OCI-LY3 (cell line): ENCODE measurements around the gene SYCP3.

Source experiments
- EZH2phosphoT487 ChIP-seq: fragments of 200-600 bp; shearing (Covaris generic); IDR thresholded peaks from 2 replicates; pipeline ENCODE4 v1.6.1; 2018; ENCODE audit warnings: antibody characterized with exemption, mixed run types, low read depth
- TF ChIP-seq, protein P1 (sequence below): fragments of 200-600, 300-600 bp; sonication (generic); IDR thresholded peaks from 2 replicates; pipeline ENCODE4 v1.5.1; 2014; ENCODE audit warnings: antibody characterized with exemption, low read length, low read depth

DNA sequence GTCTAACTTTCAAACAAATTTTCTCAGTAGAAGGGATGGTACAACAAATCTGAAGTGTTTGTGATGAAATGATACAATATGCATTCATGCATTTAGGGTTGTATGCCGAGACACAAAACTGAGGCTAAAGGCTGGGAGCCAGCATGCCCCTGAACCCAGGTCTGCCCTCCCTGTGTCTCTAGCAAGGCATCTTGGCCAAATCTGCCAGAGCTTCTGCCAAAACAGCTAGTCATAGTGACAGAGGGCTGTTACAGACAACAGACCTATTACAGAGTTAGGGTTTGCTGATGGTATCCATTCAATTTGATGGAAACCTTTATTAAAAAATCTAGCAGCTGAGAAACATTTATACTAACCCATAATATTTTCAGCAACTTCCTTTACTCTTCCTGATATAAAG, 53.1 kb downstream of the SYCP3 start:
- TF ChIP-seq, protein P1, sequence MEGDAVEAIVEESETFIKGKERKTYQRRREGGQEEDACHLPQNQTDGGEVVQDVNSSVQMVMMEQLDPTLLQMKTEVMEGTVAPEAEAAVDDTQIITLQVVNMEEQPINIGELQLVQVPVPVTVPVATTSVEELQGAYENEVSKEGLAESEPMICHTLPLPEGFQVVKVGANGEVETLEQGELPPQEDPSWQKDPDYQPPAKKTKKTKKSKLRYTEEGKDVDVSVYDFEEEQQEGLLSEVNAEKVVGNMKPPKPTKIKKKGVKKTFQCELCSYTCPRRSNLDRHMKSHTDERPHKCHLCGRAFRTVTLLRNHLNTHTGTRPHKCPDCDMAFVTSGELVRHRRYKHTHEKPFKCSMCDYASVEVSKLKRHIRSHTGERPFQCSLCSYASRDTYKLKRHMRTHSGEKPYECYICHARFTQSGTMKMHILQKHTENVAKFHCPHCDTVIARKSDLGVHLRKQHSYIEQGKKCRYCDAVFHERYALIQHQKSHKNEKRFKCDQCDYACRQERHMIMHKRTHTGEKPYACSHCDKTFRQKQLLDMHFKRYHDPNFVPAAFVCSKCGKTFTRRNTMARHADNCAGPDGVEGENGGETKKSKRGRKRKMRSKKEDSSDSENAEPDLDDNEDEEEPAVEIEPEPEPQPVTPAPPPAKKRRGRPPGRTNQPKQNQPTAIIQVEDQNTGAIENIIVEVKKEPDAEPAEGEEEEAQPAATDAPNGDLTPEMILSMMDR: no peak
- no peak for TF ChIP-seq EZH2phosphoT487
